B cell (primary cell): ENCODE data around the gene NWD2. TPM values are rescaled to one million over a fixed set of nuclear protein-coding genes. Genes with fewer than 3 reads are reported as not detected.

Experiments used
- ATAC-seq: fragments of 200-7000 bp; cut with Tn5 transposase; one replicate; pipeline ENCODE4 v1.10.0; 2021; ENCODE audit warnings: low read depth, mild to moderate bottlenecking, moderate number of reproducible peaks, moderate library complexity
- CTCF ChIA-PET: fragments of 350-600 bp; sonication (Branson Sonifier 250); formaldehyde crosslinking; loops from one replicate; lab custom pipeline; 2021; ENCODE audit warnings: antibody characterized with exemption, inconsistent platforms; lab: Charles Lee
- POLR2A ChIA-PET: fragments of 350-600 bp; sonication (Branson Sonifier 250); formaldehyde crosslinking; loops from one replicate; lab custom pipeline; 2021; ENCODE audit warnings: antibody characterized with exemption; lab: Charles Lee
- DNase-seq: peaks from one replicate; pipeline ENCODE4 v3.0.0; 2013
- H2AFZ ChIP-seq: 2 replicates; pipeline ENCODE4 v1.6.1; 2012; ENCODE audit warnings: mild to moderate bottlenecking, low read depth, low read length; ENCODE audit not compliant: insufficient read depth, poor library complexity, severe bottlenecking
- H3K27ac ChIP-seq, 2 donors: 1 replicate in 1 of 2; 2 replicates in 1 of 2; pipeline ENCODE4 v1.5.1; 2012 to 2013; ENCODE audit warnings: low read length in 2 of 2, mild to moderate bottlenecking in 2 of 2, moderate library complexity in 1 of 2
- H3K27me3 ChIP-seq, 4 experiments: fragments of 200-600 bp in 1 of 4; sonication (generic) in 1 of 4; replicated peaks in 1 of 4; 1 replicate in 2 of 4; 2 replicates in 2 of 4; pipeline versions ENCODE4 v1.6.1 to v1.7.0; 2013 to 2016; ENCODE audit warnings: low read length in 3 of 4, mild to moderate bottlenecking in 2 of 4, mixed read lengths in 1 of 4, moderate library complexity in 1 of 4; ENCODE audit not compliant: insufficient read depth in 4 of 4, control insufficient read depth in 3 of 4; ENCODE audit errors: control extremely low read depth in 1 of 4
- H3K36me3 ChIP-seq, 2 experiments: replicated peaks in 1 of 2; 1 replicate in 1 of 2; 2 replicates in 1 of 2; pipeline versions ENCODE4 v1.6.1 to v1.7.1; 2013; ENCODE audit warnings: low read length in 1 of 2; ENCODE audit not compliant: insufficient read depth in 2 of 2, control insufficient read depth in 1 of 2; ENCODE audit errors: control extremely low read depth in 1 of 2, extremely low read depth in 1 of 2
- H3K4me1 ChIP-seq, 2 donors: fragments of 200-600 bp in 1 of 2; sonication (generic) in 1 of 2; 1 replicate in 1 of 2; 2 replicates in 1 of 2; pipeline versions ENCODE4 v1.5.1 to v1.6.1; 2013 to 2017; ENCODE audit warnings: low read length in 2 of 2; ENCODE audit not compliant: control insufficient read depth in 2 of 2, insufficient read depth in 2 of 2
- H3K4me2 ChIP-seq: replicated peaks from 2 replicates; pipeline ENCODE3; 2012; ENCODE audit warnings: mild to moderate bottlenecking, low read depth, low read length; ENCODE audit not compliant: poor library complexity, severe bottlenecking
- H3K4me3 ChIP-seq, 5 experiments: fragments of 200-600 bp in 1 of 5; sonication (generic) in 1 of 5; 1 replicate in 3 of 5; 2 replicates in 2 of 5; pipeline versions ENCODE4 v1.5.1 to v1.7.0; 2011 to 2016; ENCODE audit warnings: low read length in 4 of 5, mild to moderate bottlenecking in 4 of 5, low read depth in 2 of 5, control low read depth in 1 of 5, moderate library complexity in 1 of 5; ENCODE audit not compliant: insufficient read depth in 1 of 5; ENCODE audit errors: control extremely low read depth in 1 of 5, extremely low read depth in 1 of 5
- H3K79me2 ChIP-seq: fragments of 200-600 bp; sonication (generic); one replicate; pipeline ENCODE4 v1.6.0; 2016; ENCODE audit warnings: low read length; ENCODE audit not compliant: control insufficient read depth, insufficient read depth
- H3K9ac ChIP-seq: fragments of 200-600 bp; sonication (generic); 2 replicates; pipeline ENCODE4 v1.6.1; 2017; ENCODE audit warnings: mild to moderate bottlenecking, low read length, moderate library complexity
- H3K9me3 ChIP-seq, 3 donors: one replicate each; pipeline versions ENCODE4 v1.6.1 to v1.7.1; 2013; ENCODE audit warnings: low read length in 2 of 3; ENCODE audit not compliant: control insufficient read depth in 2 of 3, insufficient read depth in 1 of 3; ENCODE audit errors: control extremely low read depth in 1 of 3
- H4K20me1 ChIP-seq: 2 replicates; pipeline ENCODE4 v1.6.0; 2012; ENCODE audit warnings: mild to moderate bottlenecking, low read length; ENCODE audit not compliant: insufficient read depth, control insufficient read depth, poor library complexity, severe bottlenecking
- H3K27ac Mint-ChIP-seq: one replicate; pipeline ENCODE4 v1.8.0; 2021; ENCODE audit warnings: mixed read lengths
- H3K27me3 Mint-ChIP-seq: one replicate; pipeline ENCODE4 v1.8.0; 2021; ENCODE audit warnings: mixed read lengths
- H3K4me1 Mint-ChIP-seq: one replicate; pipeline ENCODE4 v1.8.0; 2021; ENCODE audit warnings: mixed read lengths
- H3K4me3 Mint-ChIP-seq: one replicate; pipeline ENCODE4 v1.8.0; 2021; ENCODE audit warnings: mixed read lengths
- H3K9me3 Mint-ChIP-seq: one replicate; pipeline ENCODE4 v1.8.0; 2022; ENCODE audit warnings: mixed read lengths; ENCODE audit not compliant: insufficient read depth
- CTCF ChIP-seq: fragments of 200-600 bp; IDR thresholded peaks from one replicate; pipeline ENCODE4 v1.8.0; 2022; ENCODE audit warnings: antibody characterized with exemption, mild to moderate bottlenecking
- EZH2 ChIP-seq: IDR thresholded peaks from 2 replicates; pipeline ENCODE4 v1.6.1; 2012; ENCODE audit warnings: borderline replicate concordance, low read depth, mild to moderate bottlenecking, moderate library complexity, low read length; ENCODE audit not compliant: insufficient read depth, poor library complexity, severe bottlenecking
- WGBS: methylation state at CpG from one replicate; pipeline ENCODE4 v1.1.5; 2013; ENCODE audit warnings: missing lambda C conversion rate; ENCODE audit not compliant: insufficient coverage; 5-methylcytosine and 5-hydroxymethylcytosine counted together
- intact Hi-C: fragments of 100-400 bp; cut with micrococcal nuclease; formaldehyde crosslinking; loops from one replicate; pipeline ENCODE4 v1.10.0; 2022
- polyA plus RNA-seq: library from polyadenylated mRNA; depleted of rRNA; stranded (reverse); fragments of >200 nt; gene quantifications from 2 replicates; pipeline ENCODE4 v1.2.3, GENCODE V29; 2012
- total RNA-seq, 2 donors: library from RNA; stranded (reverse); fragments of 120-200 nt in 1 of 2; gene quantifications; 1 replicate in 1 of 2; 2 replicates in 1 of 2; pipeline versions ENCODE4 v1.2.3 to v1.2.4, GENCODE V29; 2013 to 2022

Gene NWD2
- total and polyA plus RNA-seq, 2 donors (not counting 1 experiment from before 2014, with no cell fraction given): not detected

DNA sequence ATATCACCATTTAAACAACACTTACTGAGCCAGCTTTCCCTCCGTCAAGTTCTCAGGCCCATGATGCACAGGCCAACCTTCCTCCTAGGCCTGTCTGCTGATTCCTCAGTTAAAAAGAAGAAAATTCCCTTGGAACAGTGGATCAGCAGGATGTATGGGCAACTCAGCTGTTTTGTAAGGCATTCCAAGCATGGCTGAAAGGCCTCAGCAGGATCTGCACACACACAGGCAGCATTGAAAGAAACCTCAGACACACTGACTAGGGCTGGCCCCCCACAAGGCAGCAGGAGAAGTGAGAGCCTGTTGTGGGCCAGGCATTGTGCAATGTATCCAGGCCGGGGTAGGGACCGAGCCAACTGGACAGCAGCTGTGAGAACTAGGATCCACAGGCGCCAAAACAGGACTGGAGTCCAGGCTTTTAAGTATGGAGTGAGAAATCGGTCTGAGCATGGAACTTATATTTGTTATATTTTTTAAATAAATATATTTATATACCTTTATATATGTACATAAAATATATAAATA, 171.4 kb downstream of the NWD2 start:
- ATAC-seq (no peak), DNase-seq (no peak)
- H3K27me3 ChIP-seq: no peaks in the 10 kb centered on the region
- H3K4me1 ChIP-seq: no peaks in the 10 kb centered on the region
- no peaks in the 10 kb centered on the region for H3K79me2 ChIP-seq
- H3K9me3 ChIP-seq: peaks cover 0 to 3% (median 0%) of the 10 kb centered on the region in 3 donors
- H3K27ac ChIP-seq: no peak overlapping the region
- no peak overlapping the region for H2AFZ ChIP-seq
- TF ChIP-seq CTCF (no peak), EZH2 (no peak)
- 100% methylated on average over 3 of the region's 5 CpGs for WGBS
- no peaks in the 10 kb centered on the region for H3K36me3 ChIP-seq
- Mint-ChIP-seq H3K27ac (no peak overlapping the region), H3K4me3 (no peak overlapping the region), H3K4me1 (no peaks in the 10 kb centered on the region), H3K9me3 (no peaks in the 10 kb centered on the region), H3K27me3 (peaks cover 9% of the 10 kb centered on the region)
- POLR2A ChIA-PET: no interaction called here
- intact Hi-C loops: no loop called here
- H3K4me3 ChIP-seq: no peak overlapping the region
- no peaks in the 10 kb centered on the region for H4K20me1 ChIP-seq
- no peak overlapping the region for H3K9ac ChIP-seq
- CTCF ChIA-PET: no interaction called here
- H3K4me2 ChIP-seq: no peak overlapping the region

GRCh38 chr4:37421614-37422013, 177.1 kb downstream of the NWD2 start:
- no peak overlapping the region for H3K9ac ChIP-seq
- Mint-ChIP-seq H3K27ac (no peak overlapping the region), H3K4me3 (no peak overlapping the region), H3K27me3 (peaks cover 7% of the 10 kb centered on the region), H3K4me1 (no peaks in the 10 kb centered on the region), H3K9me3 (no peaks in the 10 kb centered on the region)
- WGBS: 100% methylated on average over 1 of the region's 4 CpGs
- no peak for DNase-seq
- H3K4me3 ChIP-seq: no peak overlapping the region
- H3K27me3 ChIP-seq: peaks cover 0 to 8% (median 0%) of the 10 kb centered on the region in 4 experiments
- intact Hi-C loops: no loop called here
- H3K36me3 ChIP-seq: no peaks in the 10 kb centered on the region
- no peaks in the 10 kb centered on the region for H3K4me1 ChIP-seq
- H3K79me2 ChIP-seq: no peaks in the 10 kb centered on the region
- no peak for ATAC-seq
- TF ChIP-seq CTCF (no peak), EZH2 (no peak)
- H2AFZ ChIP-seq: no peak overlapping the region
- no peak overlapping the region for H3K27ac ChIP-seq
- no peak overlapping the region for H3K4me2 ChIP-seq
- ChIA-PET POLR2A (no interaction called here), CTCF (interaction anchor here (1.5 kb wide), 1 partner anchor 10 kb away, joined by 4 read pairs; no protein-coding TSS in a partner anchor)
- no peaks in the 10 kb centered on the region for H3K9me3 ChIP-seq
- H4K20me1 ChIP-seq: no peaks in the 10 kb centered on the region
